Fibroblast of skin of scalp (primary cell): ENCODE data around the gene TMEM229B. TPM values are rescaled to one million over a fixed set of nuclear protein-coding genes. Genes with fewer than 3 reads are reported as not detected.
A peak's percentile ranks its signal among the peaks of the same experiment; 100 is the strongest.

Experiments
- DNase-seq: peaks from one replicate; pipeline ENCODE4 v3.0.0-alpha.2; 2013
- polyA plus RNA-seq, 2 experiments: library from polyadenylated mRNA; unstranded; fragments of 120-200 nt; gene quantifications; one replicate each; pipeline ENCODE4 v1.2.1, GENCODE V29; 2013; ENCODE audit not compliant: insufficient read length in 2 of 2

The TMEM229B gene
- 0.07 TPM for polyA plus RNA-seq (2013, experiment 1 of 2; ENCODE audit: insufficient read length)
- 0.27 TPM for polyA plus RNA-seq (2013, experiment 2 of 2; ENCODE audit: insufficient read length)

DNA sequence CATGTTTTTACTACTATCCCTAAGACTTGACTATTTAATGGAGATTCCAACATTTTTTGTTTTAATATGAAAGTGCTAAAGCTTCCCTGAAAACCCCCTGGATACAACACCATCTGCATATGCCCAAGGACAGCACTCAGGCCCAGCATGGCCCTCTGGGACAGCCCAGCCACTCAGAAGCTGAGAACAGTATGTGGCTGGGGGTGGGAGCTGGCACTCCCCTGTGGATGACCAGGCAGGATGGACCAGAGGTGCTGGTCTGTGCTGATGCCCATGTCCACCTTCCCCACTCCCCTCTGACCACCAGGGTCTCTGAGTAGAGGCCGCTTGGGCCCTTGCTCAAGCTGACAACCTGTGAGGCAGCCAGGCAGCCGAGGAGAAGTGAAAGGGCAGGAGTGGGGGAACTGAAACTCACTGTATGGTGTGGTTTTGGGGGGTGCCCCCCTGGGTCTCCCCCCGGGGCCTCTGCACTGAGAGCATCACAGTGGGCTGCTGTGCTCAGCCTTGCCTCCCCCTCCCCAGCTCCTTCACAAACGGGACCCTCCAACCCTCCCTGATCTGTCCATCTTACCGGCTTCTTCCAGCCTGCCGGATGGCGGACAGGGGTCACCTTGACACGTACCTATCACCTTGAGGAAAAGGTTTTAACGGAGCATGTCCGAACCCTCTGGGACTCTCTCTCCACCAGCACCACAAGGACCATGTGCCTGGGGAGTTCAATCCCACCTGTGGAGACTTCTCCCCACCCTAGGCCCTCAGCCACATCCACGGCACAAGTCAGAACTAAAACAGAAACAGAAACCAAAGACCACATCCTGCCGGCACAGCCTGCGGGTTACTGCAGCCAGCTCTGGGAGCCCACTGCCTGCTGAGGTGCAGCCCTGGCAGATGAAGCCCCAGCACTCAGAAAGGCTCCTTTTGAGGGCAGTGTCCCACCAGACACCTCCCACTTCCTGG, at the start of gene TMEM229B:
TSS of gene TMEM229B (minus strand) at position 785 of the 957 bp plus-strand sequence. CDS start 14,798 bp downstream, outside the sequence.
- no peak for DNase-seq

DNA sequence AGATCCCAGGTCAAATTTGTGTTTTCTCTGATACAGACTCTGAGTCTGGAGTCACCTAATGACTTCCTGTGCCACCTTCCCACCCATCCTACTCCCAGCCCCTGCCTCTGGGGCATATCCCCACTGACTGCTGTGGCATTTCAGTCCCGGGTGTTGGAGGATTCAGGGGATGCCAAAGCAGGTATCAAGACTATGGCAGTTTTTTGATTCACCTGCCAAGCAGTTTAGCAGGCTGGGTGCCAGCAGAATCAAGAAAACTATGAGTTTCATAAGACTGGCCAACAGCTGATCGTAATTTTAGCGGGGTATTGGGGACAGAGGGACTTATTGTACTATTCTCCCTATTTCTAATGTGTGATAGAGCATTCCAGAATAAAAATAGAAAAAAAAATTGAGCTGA, 49.2 kb upstream of the TMEM229B start:
- no peak for DNase-seq

DNA sequence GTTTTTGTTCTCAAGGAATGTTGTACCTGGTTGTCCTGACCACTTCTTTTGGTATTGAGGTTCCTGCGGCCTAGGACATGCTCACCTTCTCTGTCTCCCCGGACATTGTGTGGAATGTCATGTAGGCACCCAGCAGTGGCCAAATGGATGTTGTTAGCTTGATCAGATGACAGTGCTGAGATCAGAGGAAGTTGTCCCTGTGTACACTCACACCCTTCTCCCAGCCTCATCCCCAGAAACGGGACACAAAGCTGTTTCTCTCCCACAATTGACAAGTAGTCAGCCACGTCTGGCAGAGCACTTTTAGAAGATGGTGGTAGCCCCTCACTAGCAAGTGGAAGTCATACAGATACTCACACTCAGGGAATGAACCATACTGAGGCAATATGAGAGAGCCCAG, 47.6 kb upstream of the TMEM229B start:
- DNase-seq = no peak

DNA sequence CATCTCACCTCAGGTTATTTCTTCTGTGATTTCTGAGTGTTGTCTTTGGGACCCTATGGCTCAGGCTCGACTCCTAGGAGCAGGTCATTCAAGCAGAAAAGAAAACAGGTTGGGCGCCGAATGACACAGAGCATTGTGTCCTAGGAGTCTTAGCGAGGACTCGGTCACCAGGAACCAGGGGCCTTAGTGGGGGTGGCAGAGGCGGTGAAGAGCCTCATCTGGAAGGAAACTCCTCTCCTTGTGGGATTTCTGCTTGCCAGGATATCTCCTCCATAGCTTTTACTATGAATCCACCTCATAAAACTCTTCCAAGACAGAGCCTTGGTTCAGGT, 45.2 kb upstream of the TMEM229B start:
- no peak for DNase-seq

DNA sequence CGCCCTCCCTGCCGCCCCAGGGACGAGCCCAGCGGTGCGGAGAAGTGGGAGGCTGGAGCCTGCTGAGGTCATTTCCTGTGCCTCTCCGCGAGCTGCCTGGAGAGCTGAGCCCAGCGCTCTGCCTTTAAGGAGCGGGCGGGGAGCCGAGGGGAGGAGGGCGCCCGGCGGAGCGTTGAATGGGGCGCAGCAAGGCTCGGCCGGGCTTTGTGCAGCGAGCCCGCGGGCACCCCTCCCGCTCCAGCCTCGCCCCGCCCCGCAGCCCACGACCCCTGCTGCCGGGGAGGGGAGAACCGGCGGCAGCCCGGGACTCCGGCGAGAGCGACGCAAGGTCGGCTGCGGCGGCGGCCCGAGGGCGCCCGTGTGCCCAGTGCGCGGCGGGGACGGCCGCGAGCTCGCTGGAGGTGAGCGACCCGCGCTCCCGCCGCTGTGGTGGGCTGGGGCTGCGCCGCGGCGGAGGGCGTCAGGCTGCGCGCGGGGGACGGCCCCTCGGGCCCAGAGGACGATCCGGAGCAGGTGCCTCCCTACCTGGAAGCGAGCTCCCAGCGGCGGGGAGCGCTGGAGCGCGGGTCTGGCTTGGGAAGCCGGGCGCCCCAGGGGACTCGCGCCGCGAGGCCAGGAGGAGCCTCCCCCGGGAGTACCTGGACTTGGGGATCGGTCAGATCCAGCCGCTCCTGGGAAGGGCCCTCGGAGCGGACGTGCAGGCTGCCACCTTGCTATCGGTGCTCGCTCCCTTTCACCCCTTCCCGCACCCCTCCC, 44.7 kb upstream of the TMEM229B start, which contains the start of gene PLEKHH1:
TSS of gene PLEKHH1 (plus strand) at position 293 of the 756 bp plus-strand sequence. CDS start 8,578 bp downstream, outside the sequence.
- peak; percentile 65 for DNase-seq

DNA sequence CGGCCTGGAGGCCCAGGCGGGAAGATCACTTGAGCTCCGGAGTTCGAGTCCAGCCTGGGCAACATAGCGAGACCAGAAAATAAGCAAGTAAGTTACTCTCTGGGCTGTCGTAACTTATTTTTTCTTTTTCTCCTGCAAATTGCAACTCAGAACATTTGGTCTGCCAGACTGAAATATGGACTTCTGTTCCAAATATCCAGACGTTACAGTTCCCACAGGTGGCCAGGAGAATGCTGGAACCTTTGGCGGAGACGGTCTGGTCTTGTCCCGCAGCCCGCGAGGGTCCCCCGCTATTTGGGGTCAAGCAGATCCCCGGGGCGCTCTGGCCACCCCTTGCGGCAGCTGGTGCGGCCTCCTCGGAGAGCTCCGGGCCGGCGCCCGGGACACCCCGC, 44.1 kb upstream of the TMEM229B start:
- DNase-seq = no peak

DNA sequence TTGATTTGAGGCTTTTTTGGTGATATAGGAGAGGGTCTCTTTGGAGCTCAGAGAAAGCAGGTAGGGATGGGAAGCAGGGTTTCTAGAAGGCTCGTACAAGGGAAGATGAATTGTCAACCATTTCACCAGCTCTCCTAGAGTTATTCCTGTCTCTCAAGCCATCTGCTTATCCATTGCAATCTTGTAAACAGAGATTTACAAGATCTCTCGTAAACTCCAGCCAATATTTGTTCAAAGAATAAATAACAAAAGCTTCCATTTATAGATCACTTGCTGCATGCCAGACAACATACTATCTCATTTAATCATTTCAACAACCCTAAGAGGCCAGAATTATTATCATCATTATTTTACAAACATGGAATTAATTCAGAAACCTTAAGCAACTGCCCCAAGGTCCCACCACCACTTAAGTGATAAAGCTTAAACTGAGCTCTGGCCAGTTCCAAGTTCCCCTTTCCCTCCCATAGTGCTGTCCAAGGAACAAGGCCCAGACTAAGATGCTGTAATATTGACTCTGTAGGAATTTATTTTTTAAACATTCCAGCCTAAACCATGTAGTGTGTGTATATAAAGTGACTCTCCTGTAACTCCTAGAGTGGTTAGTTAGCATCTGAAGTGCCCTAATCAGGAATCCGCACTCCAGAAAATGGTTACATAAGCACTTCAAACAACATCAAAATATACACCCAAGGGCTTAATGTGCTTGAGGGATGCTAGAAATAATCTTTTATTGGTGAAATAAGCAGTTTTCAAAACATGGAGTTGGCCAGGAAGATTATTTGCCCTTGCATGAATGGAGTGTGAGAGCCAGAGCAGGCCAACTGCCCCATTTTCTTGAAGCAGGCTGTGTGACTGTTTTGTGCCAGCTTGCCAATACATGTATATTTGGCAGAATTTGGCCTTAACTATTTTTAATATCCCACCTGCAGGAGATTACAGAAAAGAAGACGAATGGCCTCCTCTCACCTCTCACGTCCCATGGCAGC, 41.7 kb upstream of the TMEM229B start:
- DNase-seq = no peak

DNA sequence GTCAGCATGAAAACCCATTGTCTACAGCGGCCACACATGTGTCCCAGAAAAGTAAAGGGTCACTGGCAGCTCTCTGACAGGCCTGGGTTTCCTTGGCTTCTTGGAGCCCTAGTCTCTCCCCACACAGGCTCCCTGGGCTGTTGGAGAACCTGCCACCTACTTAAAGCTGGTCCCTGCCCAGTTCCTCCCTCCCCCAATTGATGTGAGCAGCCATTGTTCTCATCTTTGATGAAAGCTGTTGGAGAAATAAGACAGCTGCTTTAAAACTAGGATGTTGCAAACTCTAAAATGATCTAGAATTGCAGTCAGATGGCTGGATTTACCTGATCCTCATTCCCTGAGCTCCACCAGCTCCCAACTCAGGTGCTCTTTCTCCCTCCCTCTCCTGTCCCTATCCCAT, 39.8 kb upstream of the TMEM229B start:
- no peak for DNase-seq

DNA sequence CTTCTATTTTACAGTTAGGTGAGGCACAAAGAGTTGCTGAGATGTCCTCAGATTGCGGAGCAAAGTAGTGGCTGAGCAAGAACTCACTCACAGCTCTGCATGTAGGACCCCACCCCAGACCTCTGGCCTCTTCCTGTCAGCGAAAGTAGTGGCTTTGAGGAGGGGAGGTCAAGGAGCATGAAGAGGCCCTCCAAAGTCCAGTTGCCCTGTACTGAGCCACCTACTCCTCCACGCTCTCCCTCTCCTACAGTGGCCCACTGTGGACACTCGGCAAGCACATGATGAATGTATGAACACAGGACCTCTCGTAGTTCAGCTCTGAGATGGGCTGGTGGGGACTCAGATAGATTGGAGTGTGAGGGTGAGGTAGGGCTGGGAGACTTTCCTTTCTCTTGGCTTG, 39.2 kb upstream of the TMEM229B start:
- DNase-seq = no peak

DNA sequence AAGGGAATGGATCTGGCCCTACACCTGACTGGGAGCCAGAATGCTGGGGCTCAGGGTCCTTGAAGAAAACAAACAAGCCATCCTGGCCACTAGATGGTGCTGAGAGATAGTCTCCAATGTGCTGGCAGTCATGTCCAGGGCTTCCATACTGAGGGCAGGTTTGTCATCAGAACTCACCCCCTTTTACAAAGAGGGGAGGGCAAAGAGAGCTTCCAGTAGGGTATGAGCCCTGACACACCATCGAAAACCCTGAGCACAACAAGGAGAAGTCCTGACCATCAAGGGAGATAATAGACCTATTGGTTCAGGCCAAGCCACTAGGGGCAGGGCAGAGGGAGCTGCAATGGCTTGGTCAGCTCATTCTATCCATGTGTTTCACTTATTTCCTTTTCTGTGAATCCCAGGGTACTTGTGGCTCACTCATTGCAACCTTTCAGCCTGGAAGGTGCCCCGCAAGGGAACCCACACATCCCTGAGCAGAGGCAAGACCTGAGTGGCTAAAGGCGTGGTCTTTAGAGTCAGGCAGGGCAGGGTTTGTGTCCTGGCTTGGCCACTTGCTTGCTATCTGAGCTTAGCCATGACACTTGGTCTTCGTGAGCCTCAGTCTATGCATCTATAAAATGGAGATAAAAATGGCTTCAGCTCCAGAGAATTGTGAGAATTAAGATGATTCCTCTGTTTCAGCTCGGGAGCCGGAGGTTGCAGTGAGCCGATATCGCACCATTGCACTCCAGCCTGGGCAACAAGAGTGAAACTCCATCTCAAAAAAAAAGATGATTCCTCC, 38.3 kb upstream of the TMEM229B start:
- peak; percentile 52 for DNase-seq

DNA sequence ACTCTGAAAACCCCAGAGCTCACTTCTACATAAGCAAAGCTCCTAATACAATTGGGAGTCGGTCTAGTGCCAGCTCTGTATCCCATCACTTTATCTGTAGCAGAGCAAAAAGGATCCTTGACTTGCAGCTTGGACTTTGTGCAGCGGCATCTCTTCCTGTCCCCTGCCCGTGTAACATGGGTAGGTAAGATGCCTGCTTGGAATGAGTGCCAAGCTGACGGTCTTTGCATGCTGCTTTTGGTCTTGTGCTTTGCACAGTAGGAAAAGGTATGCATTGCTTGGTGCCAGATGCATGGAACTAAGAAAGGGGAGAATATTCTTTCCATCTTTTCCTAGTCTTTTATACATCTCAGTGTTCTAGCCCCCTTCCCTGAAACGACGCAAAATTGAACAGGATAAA, 37.7 kb upstream of the TMEM229B start:
- DNase-seq = no peak

DNA sequence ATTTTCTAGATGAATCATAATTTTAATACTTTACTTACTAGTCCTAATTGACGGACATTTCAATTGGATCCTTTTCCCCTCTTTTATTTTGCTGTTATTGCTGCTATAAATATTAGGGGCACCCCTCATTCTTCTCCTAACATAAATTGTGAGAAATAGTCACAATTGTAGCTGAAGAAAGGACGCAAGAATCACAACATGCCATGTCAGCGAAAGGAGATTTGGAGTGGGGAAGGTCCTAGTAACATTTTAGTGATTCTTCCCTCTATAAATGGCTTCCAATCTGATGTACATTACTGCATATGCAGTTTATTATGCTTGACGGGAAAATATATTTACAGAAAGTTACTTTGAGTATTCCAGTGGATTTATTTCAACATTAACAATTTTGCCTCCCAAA, 36.9 kb upstream of the TMEM229B start:
- DNase-seq = no peak

DNA sequence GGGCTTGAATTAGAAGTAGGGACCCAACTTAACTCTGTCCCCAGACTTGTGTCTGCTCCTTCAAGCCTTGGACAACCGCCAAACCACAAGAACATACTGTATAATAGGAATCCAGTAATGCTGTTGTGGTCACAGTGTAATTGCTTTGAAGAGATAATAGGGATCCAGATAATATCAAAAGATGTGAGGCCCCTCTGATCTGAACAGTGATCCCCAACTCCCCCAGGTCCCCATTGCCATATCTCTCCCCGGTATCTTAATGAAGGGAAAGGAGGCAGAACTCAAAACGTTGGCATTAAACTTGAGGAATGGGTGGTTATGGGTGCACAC, 36.1 kb upstream of the TMEM229B start:
- peak; percentile 20 for DNase-seq

DNA sequence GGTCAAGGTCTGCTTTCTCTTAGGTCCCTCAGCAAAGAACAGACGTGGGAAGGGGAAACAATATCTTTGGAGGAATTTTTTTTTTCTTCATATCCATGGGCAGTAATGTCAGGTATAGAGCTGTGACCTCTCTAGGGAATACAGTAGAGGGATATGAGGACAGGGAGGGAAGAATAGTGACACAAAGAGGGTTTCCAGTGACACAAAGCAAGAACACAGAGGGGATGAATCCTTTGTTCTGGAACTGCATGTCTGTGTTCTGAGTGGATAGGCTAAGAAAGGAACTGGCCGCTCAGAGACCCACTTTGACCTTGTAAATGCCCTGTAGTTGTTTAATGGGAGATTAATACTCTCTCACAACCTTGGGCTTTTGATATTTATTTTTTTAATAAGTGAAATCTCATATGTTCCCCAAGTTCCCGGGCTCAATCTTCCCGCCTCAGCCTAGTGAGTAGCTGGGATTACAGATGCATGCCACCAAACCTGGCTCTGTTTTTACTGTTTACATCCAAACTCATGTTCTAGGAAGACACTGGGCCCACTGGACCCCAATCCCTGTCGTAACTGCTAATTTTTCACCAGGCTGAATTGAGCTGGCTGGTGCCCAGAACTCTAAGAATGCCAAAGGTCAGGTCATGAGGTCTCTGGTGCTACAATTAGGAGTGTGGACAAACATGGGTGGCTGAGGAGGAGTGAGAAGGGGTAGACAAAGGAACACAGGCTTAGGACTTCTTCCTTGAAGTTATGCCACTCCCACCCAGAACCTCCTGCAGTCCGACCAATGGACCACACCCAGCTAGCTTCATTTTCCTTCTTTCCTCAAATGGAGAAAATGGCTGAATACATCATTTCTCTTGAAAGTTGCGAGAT, 35.5 kb upstream of the TMEM229B start:
- no peak for DNase-seq

DNA sequence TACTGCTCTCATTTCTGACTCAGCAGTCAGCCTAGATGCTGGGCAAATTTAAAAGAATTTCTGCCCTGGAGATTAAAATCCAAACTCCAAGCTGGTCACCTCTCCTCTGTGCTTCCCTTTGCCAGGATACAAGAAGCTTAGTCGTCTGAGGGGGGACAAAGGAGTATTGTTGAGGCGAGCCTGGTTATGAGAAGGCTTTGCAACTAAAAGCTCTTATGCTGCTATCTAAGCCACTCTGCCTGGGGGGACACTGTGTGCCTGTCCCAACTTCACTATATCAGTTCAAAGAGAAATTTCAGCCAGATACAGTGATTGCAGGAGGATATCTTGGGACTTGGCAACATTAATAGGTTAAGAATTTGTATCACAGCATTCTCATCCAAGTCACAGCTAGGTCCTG, 33.7 kb upstream of the TMEM229B start:
- DNase-seq = no peak

DNA sequence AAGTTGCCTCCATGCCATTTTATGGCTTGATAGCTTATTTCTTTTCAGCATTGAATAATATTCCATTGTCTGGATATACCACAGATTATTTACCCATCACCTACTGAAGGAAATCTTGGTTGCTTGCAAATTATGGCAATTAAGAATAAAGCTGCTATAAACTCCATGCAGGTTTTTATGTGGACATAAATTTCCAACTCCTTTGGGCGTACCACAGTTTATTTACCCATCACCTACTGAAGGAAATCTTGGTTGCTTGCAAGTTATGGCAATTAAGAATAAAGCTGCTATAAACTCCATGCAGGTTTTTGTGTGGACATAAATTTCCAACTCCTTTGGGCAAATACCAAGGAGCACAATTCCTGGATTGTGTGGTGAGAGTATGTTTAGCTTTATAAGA, 32.0 kb upstream of the TMEM229B start:
- DNase-seq = no peak

DNA sequence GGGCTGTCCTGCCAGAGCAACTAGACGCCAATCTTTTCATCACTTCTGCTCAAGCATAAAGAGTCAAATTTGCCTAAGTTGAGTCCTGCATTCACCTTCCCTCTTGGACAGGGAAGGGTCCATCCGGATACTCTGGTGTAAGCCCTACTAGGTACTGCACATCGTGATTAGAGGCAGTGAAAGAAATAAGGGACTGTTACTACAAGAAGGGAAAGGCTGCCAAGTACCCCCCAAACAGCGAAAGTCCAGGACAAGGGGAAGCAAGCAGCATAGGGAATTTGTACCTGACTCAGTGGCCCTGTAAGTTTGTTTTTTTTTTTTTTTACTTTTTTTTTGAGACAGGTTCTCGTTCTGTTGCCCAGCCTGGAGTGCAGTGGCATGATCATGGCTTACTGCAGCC, 30.9 kb upstream of the TMEM229B start:
- DNase-seq = no peak

DNA sequence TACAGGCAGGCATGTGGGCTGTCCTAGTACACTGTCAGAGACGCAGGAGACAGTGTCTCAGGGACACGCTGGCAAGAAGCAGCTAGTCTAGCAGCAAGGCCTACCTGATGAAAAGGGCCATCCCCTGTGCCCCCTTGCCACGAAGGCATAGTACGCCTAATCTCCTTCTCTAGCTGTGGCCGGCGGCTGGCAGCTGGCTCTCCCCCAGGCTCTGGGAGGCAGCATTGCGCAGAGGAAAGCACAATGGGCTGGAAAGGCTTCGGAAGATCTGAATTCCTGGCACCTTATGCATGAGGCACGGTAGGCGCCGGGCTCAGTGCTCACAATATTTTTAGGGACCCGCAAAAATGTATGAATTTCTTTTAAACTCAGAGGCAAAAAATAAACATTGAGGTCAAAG, 28.6 kb upstream of the TMEM229B start:
- peak; percentile 14 for DNase-seq

DNA sequence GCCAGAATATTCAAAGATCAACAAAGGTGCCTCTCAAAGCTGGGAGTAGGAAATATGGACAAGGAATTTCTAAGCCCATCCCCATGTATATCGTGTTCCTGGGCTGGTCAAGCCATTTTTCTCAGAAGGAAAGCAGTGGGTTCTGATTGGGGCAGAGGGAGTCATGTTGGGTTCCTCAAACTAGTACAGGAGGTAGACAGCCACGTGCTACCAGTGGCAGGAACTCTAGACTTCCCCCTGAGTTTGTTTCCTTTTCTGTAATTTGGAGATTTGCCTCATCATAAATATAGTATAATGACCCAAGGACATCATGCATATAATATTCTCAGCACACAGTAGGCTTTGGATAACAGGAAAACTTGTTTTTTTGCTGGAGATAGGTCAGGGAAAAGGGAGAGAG, 28.2 kb upstream of the TMEM229B start:
- no peak for DNase-seq

DNA sequence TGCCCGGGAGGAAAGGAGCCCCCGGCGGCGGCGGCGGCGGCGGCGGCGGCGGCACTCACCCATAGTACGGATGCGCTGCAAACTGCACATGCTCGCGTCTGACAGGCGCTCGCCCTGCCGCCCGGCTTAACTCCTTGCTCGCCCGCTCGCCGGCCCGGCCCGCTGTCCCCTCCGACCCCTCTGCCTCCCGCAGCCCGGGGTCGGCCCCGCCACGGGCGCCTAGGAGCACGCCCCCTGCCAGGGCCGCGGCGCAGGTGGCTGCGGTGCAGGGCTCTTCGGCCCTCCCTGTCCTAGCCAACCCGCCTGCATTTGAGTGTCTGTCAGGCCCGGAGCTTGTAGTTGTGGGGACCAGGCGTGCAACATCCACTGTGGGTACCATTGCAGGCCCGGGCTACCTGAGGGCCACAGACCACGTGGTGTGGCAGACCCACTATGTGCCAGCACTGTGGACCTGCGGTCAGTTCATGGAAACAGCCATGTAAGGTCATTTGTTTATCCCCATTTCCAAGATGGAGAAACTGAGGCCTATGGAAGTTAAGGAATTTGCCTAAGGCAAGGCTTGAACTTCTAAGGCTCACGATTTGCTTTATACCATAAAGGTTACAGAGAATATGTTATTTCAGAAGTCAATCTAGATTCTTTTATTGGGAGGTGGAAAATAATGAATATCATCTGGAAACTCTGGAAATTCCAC, 27.0 kb upstream of the TMEM229B start:
- peak; percentile 13 for DNase-seq
